ENCODE results near the gene ASAP3.

- TF ChIP-seq EZH2 (IDR thresholded peaks at IDR 0.05): no peak
- no peak for TF ChIP-seq POLR2AphosphoS5 (IDR thresholded peaks at IDR 0.05; ENCODE audit: borderline replicate concordance, low read depth, low read length)
- TF ChIP-seq FOXP2 (optimal IDR thresholded peaks at IDR 0.05; ENCODE audit: control extremely low read depth, extremely low read length, insufficient read depth): no peak
Observed at GRCh38 chr1:23528250-23528978, 44.4 kb upstream of the ASAP3 start.

All from SK-N-MC (cell line).